ENCODE data around the gene RPP40.

RPP40 gene

DNA sequence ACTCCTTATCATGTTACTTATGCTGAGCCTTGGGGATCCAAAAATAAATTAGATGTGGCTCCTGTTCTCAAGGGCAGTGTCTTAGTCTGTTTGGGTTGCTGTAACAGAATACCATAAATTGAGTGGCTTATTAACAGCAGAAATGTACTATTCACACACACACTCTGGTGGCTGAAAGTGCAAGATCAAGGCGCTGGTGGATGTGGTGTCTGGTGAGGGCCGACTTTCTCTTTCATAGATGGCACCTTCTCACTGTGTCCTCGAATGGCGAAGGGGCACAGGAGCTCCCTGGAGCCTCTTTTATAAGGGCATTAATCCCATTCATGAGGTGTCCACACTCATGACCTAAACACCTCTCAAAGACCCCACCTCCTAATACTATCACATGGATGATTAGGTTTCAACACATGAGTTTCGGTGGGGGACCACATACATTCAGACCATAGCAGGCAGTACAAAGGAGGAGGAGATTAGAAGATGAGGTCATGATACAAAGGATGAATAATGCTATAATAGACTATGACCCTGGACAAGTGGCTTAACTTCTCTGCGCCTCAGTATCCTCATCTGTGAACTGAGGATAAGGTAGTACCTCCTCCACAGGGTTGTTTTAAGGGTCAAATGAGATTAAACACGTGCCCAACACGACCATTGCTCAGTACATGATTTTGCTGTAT, 34.1 kb downstream of the RPP40 start:
- no peak for DNase-seq (ENCODE audit: low read depth)

DNA sequence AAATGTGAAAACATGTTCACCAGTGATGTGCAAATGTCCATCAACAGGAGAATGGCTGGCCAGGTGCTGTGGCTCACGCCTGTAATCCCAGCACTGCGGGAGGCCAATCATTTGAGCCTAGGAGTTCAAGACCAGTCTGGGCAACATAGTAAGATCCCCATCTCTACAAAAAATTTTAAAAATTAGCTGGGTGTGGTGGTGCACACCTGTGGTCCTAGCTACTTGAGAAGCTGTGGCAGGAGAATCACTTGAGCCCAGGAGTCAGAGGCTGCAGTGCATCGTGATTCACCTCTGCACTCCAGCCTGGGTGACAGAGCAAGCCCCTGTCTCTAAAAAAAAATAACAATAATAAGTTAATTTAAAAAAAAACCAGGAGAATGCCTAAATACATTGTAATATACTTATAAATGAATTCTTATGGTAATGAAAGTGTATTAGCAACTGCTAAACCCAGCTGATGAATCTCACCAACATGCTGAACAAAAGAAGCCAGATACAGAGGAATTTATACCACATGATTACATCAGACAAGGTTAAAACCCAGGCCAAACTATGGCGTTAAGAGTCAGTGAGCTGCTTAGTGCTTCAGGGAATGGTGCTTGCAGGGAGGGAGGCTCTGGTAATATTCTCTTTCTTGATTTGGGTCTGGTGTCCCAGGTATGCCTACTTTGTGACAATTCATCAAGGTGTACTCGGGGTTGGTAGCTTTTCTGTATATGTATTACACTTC, 36.4 kb downstream of the RPP40 start:
- no peak for DNase-seq (ENCODE audit: low read depth)

DNA sequence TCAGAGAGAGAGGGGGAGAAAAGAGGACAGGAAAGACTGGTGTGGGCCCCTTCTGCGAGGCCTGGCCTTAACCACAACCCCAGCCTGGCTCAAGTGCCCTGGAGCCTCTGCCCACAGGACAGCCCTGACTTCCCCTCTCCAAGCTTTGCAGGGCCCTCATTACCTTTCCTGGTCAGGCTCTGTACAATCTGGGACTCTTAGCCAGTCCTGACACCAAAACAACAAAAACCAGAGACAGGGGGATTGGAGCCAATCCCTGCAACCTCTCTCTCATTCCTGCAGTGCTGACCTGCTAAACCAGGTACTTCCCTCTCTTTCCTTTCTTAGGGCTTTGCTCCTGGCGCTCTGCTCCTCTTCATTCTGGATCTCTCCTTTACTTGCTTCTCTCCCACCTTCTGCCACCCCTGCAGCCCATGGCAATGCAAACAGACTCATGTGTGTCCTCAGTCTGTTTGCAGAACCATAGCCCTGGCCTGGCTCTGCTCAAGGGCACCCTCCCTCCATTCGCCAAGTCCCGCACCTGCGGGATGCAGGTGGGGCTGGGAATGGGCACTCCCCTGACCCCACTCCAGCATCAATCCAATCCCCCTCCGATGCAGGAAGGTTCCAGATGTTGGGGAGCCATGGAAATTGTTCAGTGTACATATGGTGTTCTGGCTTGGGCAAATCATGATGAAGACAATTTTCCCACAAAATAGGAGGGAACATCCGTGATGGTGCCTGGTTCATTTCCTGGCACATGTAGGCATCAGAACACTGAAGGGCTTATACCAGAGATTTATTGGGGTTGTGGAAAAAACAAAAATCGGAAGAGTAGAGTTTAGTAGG, 38.1 kb downstream of the RPP40 start:
- no peak for DNase-seq (ENCODE audit: low read depth)

DNA sequence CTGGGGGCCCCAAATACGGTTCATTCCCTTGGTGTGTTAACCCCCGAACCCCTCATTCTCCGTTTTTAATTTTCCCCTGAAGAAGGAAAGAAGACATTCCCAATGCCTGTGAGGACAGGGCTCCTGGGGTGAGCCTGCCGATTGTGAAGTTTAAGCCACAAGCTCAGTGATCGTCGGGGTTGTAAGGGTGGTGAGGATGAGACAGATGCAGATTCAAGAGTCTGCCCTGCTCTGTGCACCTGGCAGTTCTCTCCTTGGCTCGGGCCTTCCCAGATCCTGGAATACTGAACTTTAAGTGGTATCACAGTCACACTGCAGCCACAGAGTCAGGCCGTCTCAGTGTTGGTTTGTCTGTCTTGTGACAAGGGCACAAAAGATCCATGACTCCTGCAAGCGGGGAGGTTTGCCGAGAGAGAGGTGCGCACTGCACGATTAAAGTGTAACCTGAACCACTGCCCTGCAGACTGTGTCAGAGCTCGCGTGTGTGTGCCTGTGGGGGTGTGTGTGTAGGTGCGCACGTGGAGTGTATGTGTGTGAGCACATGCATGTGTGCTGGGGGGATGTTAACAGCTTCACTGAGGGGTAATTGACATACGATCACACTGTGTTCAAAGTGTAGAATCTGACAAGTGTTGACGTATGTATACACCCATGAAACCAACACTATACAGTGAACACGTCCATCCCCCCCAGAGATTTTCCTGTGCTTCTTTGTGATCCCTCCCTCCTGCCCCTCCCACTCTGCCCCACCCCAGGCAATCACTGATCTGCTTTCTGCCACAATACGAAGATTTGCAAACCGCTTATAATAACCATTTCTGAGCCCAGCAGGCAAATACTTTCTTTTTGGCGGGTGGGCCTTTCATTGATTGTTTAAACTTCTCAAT, 38.9 kb downstream of the RPP40 start:
- no peak for DNase-seq (ENCODE audit: low read depth)

DNA sequence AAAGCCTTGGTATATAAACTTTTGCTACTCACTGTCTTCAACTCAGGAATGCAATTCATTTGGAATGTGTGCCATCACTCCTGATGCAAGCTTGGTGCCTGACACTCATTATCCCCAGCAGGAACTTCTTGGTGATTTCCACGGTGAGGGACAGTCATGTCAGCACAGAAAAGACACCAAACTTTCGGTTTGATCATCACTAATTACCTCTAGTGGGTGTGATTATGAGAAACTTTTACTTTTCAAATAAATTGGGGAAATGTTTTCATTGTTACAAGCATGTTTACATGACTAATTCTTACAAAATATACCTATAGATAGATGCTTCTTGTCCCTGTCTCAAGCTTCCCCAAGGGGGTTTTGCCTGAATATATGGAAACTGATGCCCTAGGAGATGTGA, 40.9 kb downstream of the RPP40 start:
- DNase-seq (ENCODE audit: low read depth): no peak

DNA sequence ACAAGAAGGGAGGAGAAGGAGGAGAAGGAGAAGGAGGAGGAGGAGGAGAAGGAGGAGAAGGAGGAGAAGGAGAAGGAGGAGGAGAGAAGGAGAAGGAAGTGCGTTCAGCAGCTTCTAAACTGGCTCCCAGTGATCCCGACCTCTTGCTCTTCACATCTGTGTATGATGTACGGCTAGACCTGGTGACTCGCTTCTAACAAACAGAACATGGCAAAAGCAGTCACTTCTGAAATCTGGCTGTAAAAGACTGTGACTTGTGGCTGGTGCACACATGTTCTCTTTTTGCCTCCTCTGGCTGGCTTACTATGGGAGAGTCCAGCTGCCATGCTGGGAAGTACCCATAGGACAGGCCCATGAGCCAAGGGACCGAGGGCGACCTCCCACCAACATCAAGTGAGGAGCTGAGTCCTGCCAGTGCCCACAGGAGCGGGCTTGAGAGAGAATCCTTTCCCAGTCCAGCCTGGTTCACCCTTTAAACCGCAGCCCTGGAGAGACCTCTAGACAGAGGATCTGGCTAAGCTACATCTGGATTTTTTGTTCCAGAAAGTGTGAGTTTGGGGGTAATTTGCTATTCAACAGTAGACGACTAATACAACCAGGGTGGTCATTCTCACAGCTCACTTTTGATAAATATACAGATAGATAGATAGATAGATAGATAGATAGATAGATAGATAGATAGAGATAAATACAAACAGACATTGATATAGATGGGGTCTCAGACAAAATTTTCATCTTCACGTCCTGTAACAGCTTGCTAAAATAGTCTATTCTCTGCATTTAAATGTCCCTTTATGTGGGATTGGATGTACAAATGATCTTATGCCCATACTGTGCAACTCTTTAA, 42.3 kb downstream of the RPP40 start:
- DNase-seq (ENCODE audit: low read depth): no peak

DNA sequence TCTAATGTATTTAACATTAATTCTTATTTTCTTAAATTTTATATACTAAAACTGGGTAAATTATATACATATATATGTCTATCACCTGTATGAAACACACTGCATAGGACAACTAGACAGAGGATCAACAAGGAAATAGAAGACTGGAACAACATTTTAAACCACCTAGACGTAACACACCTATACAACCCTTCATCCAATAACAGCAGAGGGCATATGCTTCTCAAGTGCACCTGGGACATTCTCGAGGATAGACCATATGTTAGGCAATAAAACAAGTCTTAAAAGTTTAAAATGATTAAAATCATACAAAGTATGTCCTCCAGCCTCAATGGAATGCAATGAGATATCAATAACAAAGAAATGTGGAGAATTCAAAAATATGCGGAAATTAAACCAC, 45.2 kb downstream of the RPP40 start:
- no peak for DNase-seq (ENCODE audit: low read depth)

DNA sequence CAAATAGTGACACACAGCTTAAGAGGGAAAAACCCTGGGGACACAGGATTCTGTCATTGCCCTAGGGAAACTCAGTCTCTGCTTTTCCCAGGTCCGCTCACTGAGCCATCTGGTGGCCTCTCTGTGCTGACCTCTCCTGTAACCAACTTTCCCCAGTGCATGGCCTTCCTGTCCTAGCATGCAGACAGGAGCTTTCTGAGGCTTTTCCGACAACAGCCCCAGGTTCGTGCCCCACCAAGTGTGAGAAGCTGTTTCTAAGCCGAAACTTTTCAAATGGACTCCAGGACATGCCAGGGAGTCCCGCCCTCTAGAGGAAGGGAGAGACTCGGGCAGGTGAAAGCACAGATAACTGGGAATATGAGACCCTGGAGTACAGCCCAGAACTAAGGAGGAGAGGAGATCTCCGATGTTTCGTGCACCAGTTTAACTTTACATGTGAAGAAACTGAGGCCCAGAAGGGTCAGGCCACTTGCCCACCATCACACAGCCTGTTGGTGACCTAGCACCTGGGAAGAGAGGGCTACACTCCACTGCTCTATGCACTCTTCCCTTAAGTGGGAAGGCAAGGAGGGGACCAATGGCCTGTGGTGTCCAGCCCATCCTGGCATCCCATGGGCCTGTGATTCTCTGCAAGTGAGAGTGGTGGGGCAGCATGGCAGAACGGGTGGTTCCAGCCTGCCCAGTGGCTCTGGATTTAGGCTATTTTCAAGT, 46.2 kb downstream of the RPP40 start:
- DNase-seq (ENCODE audit: low read depth): no peak

DNA sequence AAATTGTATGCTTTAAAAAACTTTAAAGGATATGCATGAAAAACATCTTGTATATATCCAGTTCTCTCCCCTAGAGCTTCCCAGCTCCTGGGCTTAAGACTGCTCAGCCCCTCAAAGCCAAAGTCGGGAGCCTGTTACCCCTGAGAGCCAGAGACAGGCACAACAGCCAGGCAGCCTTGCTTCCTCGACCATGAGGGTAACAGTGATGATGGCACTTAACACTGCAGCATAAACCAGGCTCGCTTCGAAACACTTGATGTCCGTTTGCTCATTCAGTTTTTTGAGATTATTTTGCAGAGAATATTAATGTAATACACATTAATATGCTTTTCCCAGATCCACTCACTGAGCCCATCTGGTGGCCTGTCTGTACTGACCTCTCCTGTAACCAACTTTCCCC, 47.2 kb downstream of the RPP40 start:
- DNase-seq (ENCODE audit: low read depth): no peak

DNA sequence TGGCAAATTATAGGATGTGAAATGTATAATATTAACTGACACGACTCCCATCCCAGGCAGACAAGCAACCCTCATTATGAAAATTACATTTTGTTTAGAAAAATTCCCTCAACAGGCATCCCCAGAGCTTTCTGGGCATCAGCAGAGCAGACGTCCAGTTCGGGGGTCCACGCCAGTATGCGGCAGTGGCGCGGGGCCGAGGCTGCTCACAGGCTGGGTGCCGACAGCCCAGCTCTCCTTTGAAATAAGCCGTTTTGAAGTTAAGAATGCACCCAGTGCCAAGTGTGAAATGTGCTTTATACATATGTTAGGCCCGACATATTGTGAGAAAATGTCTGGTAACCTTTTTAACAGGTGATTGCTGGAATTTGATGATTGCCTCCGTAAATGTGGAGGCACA, 50.4 kb downstream of the RPP40 start:
- no peak for DNase-seq (ENCODE audit: low read depth)

DNA sequence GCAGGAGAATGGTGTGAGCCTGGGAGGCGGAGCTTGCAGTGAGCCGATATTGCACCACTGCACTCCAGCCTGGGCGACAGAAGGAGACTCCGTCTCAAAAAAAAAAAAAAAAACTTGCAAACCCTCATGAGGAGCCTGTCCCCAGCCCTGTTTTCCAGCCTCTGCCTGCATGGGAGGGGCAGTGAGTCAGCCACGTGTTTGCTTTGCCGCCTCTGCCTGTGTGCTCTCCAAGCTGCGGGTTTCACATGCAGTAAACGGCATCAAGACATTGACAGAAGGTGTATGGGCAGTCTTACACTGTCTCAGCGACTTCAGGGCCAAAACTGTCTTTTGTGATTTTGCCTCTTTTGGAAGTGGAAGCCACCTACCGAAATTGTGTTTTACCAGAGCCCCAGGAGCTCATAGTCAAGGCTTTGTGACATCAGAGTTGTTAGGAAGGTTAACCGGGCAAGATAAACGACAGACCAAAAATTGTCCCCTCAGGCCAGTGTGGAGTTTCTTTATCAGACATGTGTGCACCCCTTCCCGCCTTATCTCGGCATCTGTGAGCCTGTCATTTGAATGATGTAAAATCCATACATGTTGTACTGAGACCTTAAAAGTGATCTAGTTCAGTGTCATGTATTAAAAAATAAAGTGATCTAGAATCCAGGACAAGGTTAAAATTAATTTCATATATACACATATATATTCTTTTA, 52.9 kb downstream of the RPP40 start:
- DNase-seq (ENCODE audit: low read depth): no peak

DNA sequence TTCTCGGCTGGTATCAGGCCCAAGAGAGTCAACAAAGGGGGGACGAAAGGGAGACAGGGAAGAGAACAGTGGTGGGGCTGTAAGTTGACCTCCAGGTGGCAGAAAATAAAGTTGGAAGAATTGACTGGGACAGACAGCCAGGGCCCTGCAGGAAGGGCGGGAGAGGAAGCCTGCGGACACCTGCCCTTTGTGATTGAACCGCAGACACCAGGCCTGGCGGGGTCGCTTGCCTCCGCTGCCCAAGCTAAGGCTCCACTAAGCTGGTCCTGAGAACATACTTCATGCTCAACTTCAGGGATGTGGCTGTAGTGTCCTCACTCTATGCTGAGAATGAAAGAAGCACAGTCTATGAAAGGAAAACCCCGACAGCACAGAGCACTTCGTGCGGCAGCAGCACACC, 53.8 kb downstream of the RPP40 start:
- DNase-seq (ENCODE audit: low read depth): no peak

DNA sequence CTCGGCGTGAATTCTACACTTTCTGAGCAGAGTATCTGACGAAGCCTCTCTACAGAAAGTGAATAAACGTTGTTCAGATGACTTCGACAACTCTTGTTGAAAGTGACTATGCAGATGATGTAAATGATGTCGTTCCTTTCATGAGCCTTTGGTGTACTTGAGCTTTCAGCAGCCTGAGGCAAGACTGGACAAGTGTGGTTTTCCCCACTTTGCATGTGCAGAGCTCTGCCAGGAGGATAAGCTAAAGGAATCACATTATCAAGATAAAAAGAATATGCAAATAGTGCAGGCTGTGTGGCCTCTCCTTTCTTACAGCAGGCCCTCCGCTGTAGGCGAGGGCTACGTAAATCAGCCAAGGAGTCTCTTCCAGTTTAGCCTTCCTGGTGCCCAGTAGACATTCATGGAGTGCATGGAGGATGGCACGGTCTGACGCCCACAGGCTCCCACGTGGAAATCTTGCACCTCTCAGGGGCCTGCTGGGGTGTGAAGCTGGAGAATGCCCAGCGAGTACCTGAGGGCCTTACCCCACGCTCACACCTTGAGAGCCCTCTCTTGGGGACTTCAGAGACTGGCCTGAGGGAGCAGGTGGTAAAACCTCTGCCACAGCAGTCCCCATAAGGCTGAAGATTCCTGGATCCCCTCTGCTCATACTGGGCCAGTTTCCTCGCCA, 54.9 kb downstream of the RPP40 start:
- no peak for DNase-seq (ENCODE audit: low read depth)

DNA sequence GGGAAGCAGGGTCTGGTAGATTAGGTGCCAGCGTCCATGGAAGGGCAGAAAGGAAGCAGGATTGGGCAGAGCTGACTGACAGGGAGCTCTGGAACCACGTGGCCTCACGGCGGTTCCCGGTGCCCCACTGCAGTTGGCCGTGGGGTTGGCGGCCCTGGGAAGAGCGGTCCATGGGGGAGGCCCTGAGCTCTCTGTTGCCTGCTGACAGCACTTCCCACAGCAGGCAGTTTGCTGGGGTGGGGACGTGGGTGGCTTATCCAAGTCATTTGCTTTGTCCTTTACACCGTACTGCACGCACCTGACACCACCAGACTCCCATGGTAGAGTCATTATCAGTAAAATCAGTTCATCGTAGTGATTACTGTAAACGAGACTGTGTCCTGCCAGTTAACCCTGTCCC, 56.1 kb downstream of the RPP40 start:
- no peak for DNase-seq (ENCODE audit: low read depth)

DNA sequence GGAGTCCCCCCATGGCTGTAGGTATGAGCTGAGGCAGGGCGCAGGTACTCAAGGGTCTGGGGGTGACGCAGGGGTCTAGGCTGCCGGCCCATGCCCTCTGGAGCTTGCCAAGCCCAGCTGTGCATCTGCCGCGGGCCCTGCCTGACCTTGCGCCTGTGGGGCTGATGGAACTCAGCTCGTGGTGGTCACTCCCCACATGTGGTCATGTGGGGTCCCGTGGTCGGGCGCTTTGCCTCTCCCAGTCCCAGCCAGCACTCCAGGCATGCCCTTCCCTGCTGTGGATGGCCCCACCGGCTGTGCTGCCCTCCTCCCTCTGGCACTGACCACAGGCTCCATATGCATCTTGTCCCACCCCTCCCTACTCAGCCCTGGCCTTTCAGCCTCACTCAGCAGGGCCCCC, 57.3 kb downstream of the RPP40 start:
- no peak for DNase-seq (ENCODE audit: low read depth)

Measured in stimulated activated CD8-positive, alpha-beta memory T cell treated with anti-CD3 and anti-CD28 coated beads, Interleukin-15, amount 100 ng/mL, for 1 hour (primary cell).